HCT116 (cell line): ENCODE data around the gene UBE3B. TPM values are rescaled to one million over a fixed set of nuclear protein-coding genes. Genes with fewer than 3 reads are reported as not detected.

ENCODE experiments used
- ATAC-seq: fragments of 200-7000 bp; cut with Tn5 transposase; 2 replicates; pipeline ENCODE4 v1.9.1; 2020; ENCODE audit warnings: mild to moderate bottlenecking, moderate library complexity
- BruUV-seq: library from RNA; stranded (reverse); fragments of 400-500 nt; replicated peaks from 2 replicates; lab custom pipeline; 2021; lab: Mats Ljungman, UMichigan
- CTCF ChIA-PET: fragments of 300-600 bp; sonication (Branson Sonifier 250); formaldehyde crosslinking; loops from one replicate; lab custom pipeline; 2021; ENCODE audit warnings: antibody characterized with exemption; lab: Charles Lee
- POLR2A ChIA-PET: fragments of 300-600, 350-600 bp; sonication (Branson Sonifier 250); formaldehyde crosslinking; loops from one replicate; lab custom pipeline; 2021; ENCODE audit warnings: antibody characterized with exemption; lab: Charles Lee
- RAD21 ChIA-PET, 2 experiments: fragments of 300-600 bp; sonication (Branson Sonifier 250); formaldehyde crosslinking; loops; one replicate each; lab custom pipeline; 2023; ENCODE audit warnings: low total read pairs in 2 of 2; ENCODE audit not compliant: uncharacterized antibody in 2 of 2, unreplicated experiment in 2 of 2, low non-redundant PET in 1 of 2; lab: Charles Lee
- DNase-seq: peaks from one replicate; pipeline ENCODE4 v3.0.0-alpha.2; 2010; ENCODE audit warnings: low read depth, low spot score
- H2AFZ ChIP-seq: fragments of 200-600 bp; shearing (Covaris generic), sonication (generic); 2 replicates; pipeline ENCODE4 v1.6.1; 2017; ENCODE audit warnings: low read depth, mixed run types, mixed read lengths, antibody characterized with exemption, low read length; ENCODE audit not compliant: poor library complexity, severe bottlenecking
- H3K27ac ChIP-seq: 2 replicates; pipeline ENCODE4 v1.5.1; 2012; ENCODE audit warnings: low read depth, low read length
- H3K27me3 ChIP-seq: fragments of 200-600 bp; sonication (generic); 2 replicates; pipeline ENCODE4 v1.6.1; 2016; ENCODE audit warnings: mixed run types, low read length, mixed read lengths; ENCODE audit not compliant: insufficient read depth
- H3K36me3 ChIP-seq, 2 experiments: fragments of 200-500 bp in 1 of 2; fragments of 200-600 bp in 1 of 2; sonication (Bioruptor generic) in 1 of 2; sonication (generic) in 1 of 2; 2 replicates each; pipeline versions ENCODE4 v1.5.1 to v1.6.1; 2014 to 2016; ENCODE audit warnings: low read length in 2 of 2, inconsistent platforms in 1 of 2, mixed read lengths in 1 of 2, mixed run types in 1 of 2; ENCODE audit not compliant: insufficient read depth in 2 of 2, control insufficient read depth in 1 of 2
- H3K4me1 ChIP-seq, 2 experiments: fragments of 200-600 bp in 1 of 2; sonication (generic) in 1 of 2; 2 replicates each; pipeline versions ENCODE4 v1.5.1 to v1.6.1; 2012 to 2017; ENCODE audit warnings: low read length in 2 of 2, inconsistent platforms in 1 of 2, mild to moderate bottlenecking in 1 of 2, mixed read lengths in 1 of 2, mixed run types in 1 of 2, moderate library complexity in 1 of 2; ENCODE audit not compliant: insufficient read depth in 2 of 2, control insufficient read depth in 1 of 2
- H3K4me2 ChIP-seq: fragments of 200-600 bp; sonication (generic); 2 replicates; pipeline ENCODE4 v1.6.1; 2017; ENCODE audit warnings: mixed run types, low read length, mixed read lengths
- H3K4me3 ChIP-seq, 2 experiments: fragments of 200-600 bp in 1 of 2; sonication (generic) in 1 of 2; replicated peaks in 1 of 2; 2 replicates each; pipeline ENCODE4 v1.5.1; 2011 to 2016; ENCODE audit warnings: low read length in 2 of 2, control low read depth in 1 of 2, low read depth in 1 of 2, mild to moderate bottlenecking in 1 of 2, mixed read lengths in 1 of 2, mixed run types in 1 of 2
- H3K79me2 ChIP-seq: fragments of 200-600 bp; sonication (generic); 2 replicates; pipeline ENCODE4 v1.6.1; 2017; ENCODE audit warnings: mild to moderate bottlenecking, mixed run types, low read length, moderate library complexity, mixed read lengths; ENCODE audit not compliant: insufficient read depth
- H3K9ac ChIP-seq: fragments of 200-600 bp; sonication (generic); 2 replicates; pipeline ENCODE4 v1.6.1; 2016; ENCODE audit warnings: low read length, mixed read lengths
- H3K9me2 ChIP-seq: fragments of 200-600 bp; sonication (generic), shearing (Covaris generic); 2 replicates; pipeline ENCODE4 v1.6.1; 2017; ENCODE audit warnings: mixed run types, mild to moderate bottlenecking, moderate library complexity; ENCODE audit not compliant: insufficient read depth
- H3K9me3 ChIP-seq, 2 experiments: fragments of 200-500 bp in 1 of 2; fragments of 200-600 bp in 1 of 2; sonication (Bioruptor generic) in 1 of 2; sonication (generic) in 1 of 2; 2 replicates each; pipeline ENCODE4 v1.6.1; 2014 to 2017; ENCODE audit warnings: low read length in 2 of 2, mixed read lengths in 2 of 2, inconsistent platforms in 1 of 2, low read depth in 1 of 2, mild to moderate bottlenecking in 1 of 2, mixed run types in 1 of 2, moderate library complexity in 1 of 2; ENCODE audit not compliant: control insufficient read depth in 1 of 2, insufficient read depth in 1 of 2
- H4K20me1 ChIP-seq: fragments of 200-600 bp; sonication (generic), shearing (Covaris generic); 2 replicates; pipeline ENCODE4 v1.6.1; 2017; ENCODE audit warnings: mixed run types, mild to moderate bottlenecking, moderate library complexity; ENCODE audit not compliant: insufficient read depth
- ATF3 ChIP-seq: IDR thresholded peaks from 2 replicates; pipeline ENCODE4 v1.6.1; 2012
- CBX3 ChIP-seq: IDR thresholded peaks from 2 replicates; pipeline ENCODE4 v1.6.1; 2012; ENCODE audit warnings: low read depth
- CEBPB ChIP-seq: IDR thresholded peaks from 2 replicates; pipeline ENCODE4 v1.6.1; 2012; ENCODE audit warnings: low read depth
- CTCF ChIP-seq, 3 experiments: fragments of 200-600 bp in 1 of 3; sonication (generic) in 1 of 3; IDR thresholded peaks in 2 of 3; conservative IDR thresholded peaks in 1 of 3; 2 replicates each; pipeline ENCODE4 v1.5.1; 2012 to 2017; ENCODE audit warnings: low read depth in 2 of 3, low read length in 2 of 3, antibody characterized with exemption in 1 of 3, borderline replicate concordance in 1 of 3, control low read depth in 1 of 3, mild to moderate bottlenecking in 1 of 3, mixed read lengths in 1 of 3, mixed run types in 1 of 3, moderate library complexity in 1 of 3; ENCODE audit not compliant: insufficient read depth in 1 of 3
- ELF1 ChIP-seq: IDR thresholded peaks from 2 replicates; pipeline ENCODE4 v1.6.1; 2012; ENCODE audit warnings: low read depth, borderline replicate concordance
- JUND ChIP-seq: IDR thresholded peaks from 2 replicates; pipeline ENCODE4 v1.6.1; 2012
- POLR2A ChIP-seq: IDR thresholded peaks from 2 replicates; pipeline ENCODE4 v1.7.0; 2011; ENCODE audit warnings: borderline replicate concordance; ENCODE audit not compliant: insufficient read depth, insufficient read length; ENCODE audit errors: extremely low read depth
- POLR2AphosphoS5 ChIP-seq: IDR thresholded peaks from 2 replicates; pipeline ENCODE4 v1.6.1; 2011; ENCODE audit warnings: mild to moderate bottlenecking, low read depth, low read length, moderate library complexity
- REST ChIP-seq: IDR thresholded peaks from 2 replicates; pipeline ENCODE4 v1.6.1; 2012; ENCODE audit warnings: low read depth
- SIN3A ChIP-seq: IDR thresholded peaks from 2 replicates; pipeline ENCODE4 v1.6.1; 2012; ENCODE audit warnings: low read depth
- SRF ChIP-seq: IDR thresholded peaks from 2 replicates; pipeline ENCODE4 v1.6.1; 2012; ENCODE audit warnings: low read depth
- TCF7L2 ChIP-seq: IDR thresholded peaks from 2 replicates; pipeline ENCODE4 v1.7.0; 2011; ENCODE audit warnings: borderline replicate concordance, inconsistent platforms; ENCODE audit not compliant: insufficient read depth, insufficient read length; ENCODE audit errors: extremely low read depth
- YY1 ChIP-seq: IDR thresholded peaks from 2 replicates; pipeline ENCODE4 v1.6.1; 2011; ENCODE audit warnings: low read length, low read depth, moderate library complexity, mild to moderate bottlenecking; ENCODE audit not compliant: insufficient replicate concordance; ENCODE audit errors: extremely low read depth
- ZFX ChIP-seq: fragments of 450-650 bp; IDR thresholded peaks from 2 replicates; pipeline ENCODE4 v1.6.1; 2017
- ZNF274 ChIP-seq: fragments of 200-500 bp; sonication (Bioruptor generic); IDR thresholded peaks from 2 replicates; pipeline ENCODE4 v1.6.1; 2014; ENCODE audit warnings: mild to moderate bottlenecking, low read depth, low read length, inconsistent platforms
- intact Hi-C: fragments of 100-400 bp; cut with micrococcal nuclease; formaldehyde crosslinking; loops from 2 replicates; pipeline ENCODE4 v1.10.0; 2022
- total RNA-seq: library from RNA; stranded (reverse); gene quantifications from one replicate; pipeline ENCODE4 v1.2.1, GENCODE V29; 2021; ENCODE audit not compliant: unreplicated experiment

The UBE3B gene
- total RNA-seq, 1 experiment from 2014 or later = 28.9 TPM

GRCh38 chr12:109558374-109559199, 81.2 kb downstream of the UBE3B start:
- Histone ChIP-seq H3K27me3 (0 out of 2 replicates have a peak, but pooled peaks cover 3% of the 10 kb centered on the region), H4K20me1 (no peaks in the 10 kb centered on the region), H3K4me2 (no peak overlapping the region), H3K79me2 (no peaks in the 10 kb centered on the region), H3K27ac (no peak overlapping the region), H3K4me1 (no peaks in the 10 kb centered on the region), H3K9ac (no peak overlapping the region), H3K9me2 (no peaks in the 10 kb centered on the region), H3K36me3 (no peaks in the 10 kb centered on the region), H2AFZ (no peak overlapping the region), H3K4me3 (no peak overlapping the region), H3K9me3 (no peaks in the 10 kb centered on the region)
- ChIA-PET CTCF (no interaction called here), POLR2A (no interaction called here), RAD21 (no interaction called here)
- intact Hi-C loops = no loop called here
- no peak for ATAC-seq
- TF ChIP-seq POLR2AphosphoS5 (no peak), SIN3A (no peak), SRF (no peak), CBX3 (no peak), ZFX (no peak), YY1 (no peak), ELF1 (no peak)
- no peak for DNase-seq
- BruUV-seq = no TSS peak

GRCh38 chr12:109559200-109559505, 81.7 kb downstream of the UBE3B start:
- no peak for ATAC-seq
- no peaks in the 10 kb centered on the region for H3K9me3 ChIP-seq
- CTCF ChIA-PET = no interaction called here
- H3K36me3 ChIP-seq = no peaks in the 10 kb centered on the region
- H3K9me2 ChIP-seq = no peaks in the 10 kb centered on the region
- POLR2A ChIA-PET = no interaction called here
- no peak overlapping the region for H3K4me3 ChIP-seq
- no peak overlapping the region for H3K27ac ChIP-seq
- intact Hi-C loops = no loop called here
- no peaks in the 10 kb centered on the region for H3K4me1 ChIP-seq
- RAD21 ChIA-PET = no interaction called here
- no peak overlapping the region for H2AFZ ChIP-seq
- 0 out of 2 replicates have a peak, but pooled peaks cover 3% of the 10 kb centered on the region for H3K27me3 ChIP-seq
- no peak overlapping the region for H3K9ac ChIP-seq
- H3K4me2 ChIP-seq = no peak overlapping the region
- no TSS peak for BruUV-seq
- H4K20me1 ChIP-seq = no peaks in the 10 kb centered on the region
- DNase-seq = no peak
- no peaks in the 10 kb centered on the region for H3K79me2 ChIP-seq
- TF ChIP-seq ELF1 = no peak
- TF ChIP-seq TCF7L2 = no peak
- no peak for TF ChIP-seq CTCF (IDR thresholded peaks at IDR 0.05 in 2 of 3, conservative IDR thresholded peaks at IDR 0.05 in 1 of 3; ENCODE audit: borderline replicate concordance in 1 of 3, insufficient read depth in 1 of 3, low read depth in 2 of 3, low read length in 2 of 3)
- no peak for TF ChIP-seq POLR2A
- TF ChIP-seq SRF = no peak
- TF ChIP-seq SIN3A = no peak
- TF ChIP-seq ATF3 = no peak
- TF ChIP-seq CEBPB = no peak
- no peak for TF ChIP-seq JUND
- TF ChIP-seq ZNF274 = no peak
- TF ChIP-seq REST = no peak
